Activated CD4-positive, alpha-beta T cell treated with anti-CD3 and anti-CD28 coated beads for 36 hours (primary cell): ENCODE measurements around the gene GZMM. TPM values are rescaled to one million over a fixed set of nuclear protein-coding genes. Genes with fewer than 3 reads are reported as not detected.

ENCODE experiments used
- ATAC-seq: fragments of 200-7000 bp; cut with Tn5 transposase; one replicate; pipeline ENCODE4 v1.10.0; 2021; ENCODE audit warnings: mild to moderate bottlenecking, moderate library complexity
- CTCF ChIA-PET: fragments of 350-600 bp; sonication (Branson Sonifier 250); formaldehyde crosslinking; loops from one replicate; lab custom pipeline; 2021; ENCODE audit warnings: antibody characterized with exemption; lab: Charles Lee
- POLR2A ChIA-PET: fragments of 350-600 bp; sonication (Branson Sonifier 250); formaldehyde crosslinking; loops from one replicate; lab custom pipeline; 2021; ENCODE audit warnings: antibody characterized with exemption, inconsistent platforms; lab: Charles Lee
- DNase-seq: peaks from one replicate; pipeline ENCODE4 v3.0.0-alpha.2; 2020
- H3K27ac Mint-ChIP-seq: one replicate; pipeline ENCODE4 v1.8.0; 2021; ENCODE audit warnings: mixed read lengths
- H3K27me3 Mint-ChIP-seq: one replicate; pipeline ENCODE4 v1.8.0; 2021; ENCODE audit warnings: mixed read lengths
- H3K36me3 Mint-ChIP-seq: one replicate; pipeline ENCODE4 v1.8.0; 2021; ENCODE audit warnings: low read depth, mixed read lengths
- H3K4me1 Mint-ChIP-seq: one replicate; pipeline ENCODE4 v1.8.0; 2021; ENCODE audit warnings: mixed read lengths
- H3K4me3 Mint-ChIP-seq: one replicate; pipeline ENCODE4 v1.8.0; 2021; ENCODE audit warnings: mild to moderate bottlenecking, moderate library complexity, mixed read lengths
- H3K9me3 Mint-ChIP-seq: one replicate; pipeline ENCODE4 v1.8.0; 2021; ENCODE audit warnings: low read depth, mixed read lengths
- intact Hi-C, 2 experiments: fragments of 100-400 bp; cut with DNase I in 1 of 2; cut with micrococcal nuclease in 1 of 2; formaldehyde crosslinking; loops; one replicate each; pipeline versions ENCODE4 v1.14.2 to v1.15.1; 2022 to 2024; cut with DNase I, micrococcal nuclease
- total RNA-seq, 2 experiments: library from RNA; stranded (reverse); gene quantifications; one replicate each; pipeline ENCODE4 v1.2.3, GENCODE V29; 2021

GZMM gene
- total RNA-seq: 10 to 100 TPM; 22.5 to 25.3 TPM

DNA sequence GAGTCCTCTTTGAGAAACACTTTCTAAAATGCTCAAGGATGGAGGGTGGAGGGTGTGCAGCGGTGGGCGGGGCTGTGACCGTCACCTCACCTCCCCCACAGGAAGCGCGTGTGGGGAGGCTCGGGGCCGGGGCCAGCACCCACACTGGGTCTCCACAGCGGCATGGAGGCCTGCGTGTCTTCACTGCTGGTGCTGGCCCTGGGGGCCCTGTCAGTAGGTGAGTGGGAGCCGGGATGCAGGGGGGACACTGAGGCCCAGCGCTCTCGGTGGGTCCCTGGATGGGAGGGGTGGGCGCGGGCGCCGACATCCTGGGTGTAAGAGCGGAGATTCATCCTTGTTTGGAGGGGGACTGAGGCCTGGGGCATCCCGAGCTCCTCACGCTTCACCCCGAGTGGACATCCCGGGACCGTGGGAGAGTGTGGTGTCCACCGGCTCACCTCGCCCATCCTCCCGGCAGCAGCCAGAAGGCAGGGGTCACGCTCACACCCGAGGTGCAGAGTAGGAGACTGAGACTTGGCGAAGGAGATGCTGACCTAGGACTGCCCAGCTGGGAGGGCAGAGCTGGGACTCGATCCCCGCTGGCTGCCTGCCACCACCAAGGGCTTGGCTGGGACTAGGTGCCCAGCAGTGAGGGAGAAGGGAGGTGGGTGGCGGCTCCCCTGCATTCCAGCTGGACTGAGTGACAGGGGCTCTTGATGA is at the start of gene GZMM:
GZMM (plus strand) TSS at position 144 of the 699 bp plus-strand sequence; CDS start at position 163, 19 bp downstream.
- Mint-ChIP-seq H3K4me3 (peak within 1 kb of the TSS; percentile 73), H3K27me3 (no peaks in the 10 kb centered on the region), H3K27ac (peak within 1 kb of the TSS; percentile 86), H3K4me1 (peaks cover 20% of the 10 kb centered on the region), H3K9me3 (no peaks in the 10 kb centered on the region), H3K36me3 (peaks cover 10% of the 10 kb centered on the region)
- POLR2A ChIA-PET: no interaction called here
- intact Hi-C loops: loop anchor here in 1 of 2 experiments (1.0 kb wide), 1 partner anchor 28 kb away; the partner anchor contains the start of gene BSG
- CTCF ChIA-PET: interaction anchor here (0.6 kb wide), 1 partner anchor 58 kb away, joined by 4 read pairs; no protein-coding TSS in a partner anchor
- ATAC-seq (peak; percentile 96), DNase-seq (peak; percentile 84)

DNA sequence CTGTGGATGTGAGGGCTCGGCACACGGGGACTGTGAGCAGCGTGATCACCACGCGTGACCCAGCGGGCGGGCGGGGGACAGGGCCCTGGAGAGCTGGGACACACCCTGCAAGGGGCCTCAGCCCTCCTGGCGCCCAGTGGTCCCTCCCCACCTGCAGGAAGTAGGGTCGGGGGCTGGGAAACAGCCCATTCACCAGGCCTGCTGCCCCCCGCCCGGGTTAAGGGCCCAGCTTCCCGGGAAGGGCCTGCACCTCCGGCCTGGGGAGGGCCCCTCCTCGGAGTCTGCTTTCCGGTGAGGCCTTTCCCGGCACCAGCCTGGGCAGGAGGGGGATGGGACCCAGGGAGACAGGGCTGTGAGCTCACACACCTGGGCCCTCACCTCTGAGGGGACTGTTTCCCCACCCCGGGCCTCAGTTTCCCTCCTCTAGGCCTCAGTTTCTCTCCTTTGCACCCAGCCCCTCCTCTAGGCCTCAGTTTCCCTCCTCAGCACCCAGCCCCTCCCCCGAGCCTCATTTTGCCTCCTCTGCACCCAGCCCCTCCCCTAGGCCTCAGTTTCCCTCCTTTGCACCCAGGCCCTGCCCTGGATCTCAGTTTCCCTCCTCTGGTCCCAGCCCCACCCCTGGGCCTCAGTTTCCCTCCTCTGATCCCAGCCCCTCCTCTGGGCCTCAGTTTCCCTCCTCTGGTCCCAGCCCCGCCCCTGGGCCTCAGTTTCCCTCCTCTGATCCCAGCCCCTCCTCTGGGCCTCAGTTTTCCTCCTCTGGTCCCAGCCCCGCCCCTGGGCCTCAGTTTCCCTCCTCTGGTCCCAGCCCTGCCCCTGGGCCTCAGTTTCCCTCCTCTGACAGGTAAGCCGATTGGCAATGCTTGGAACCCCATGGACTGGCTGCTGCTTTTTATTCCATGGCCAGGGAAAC is 49.4 kb upstream of the GZMM start:
- Mint-ChIP-seq H3K27ac (no peak overlapping the region), H3K36me3 (no peaks in the 10 kb centered on the region), H3K4me3 (no peak overlapping the region), H3K27me3 (peaks cover 12% of the 10 kb centered on the region), H3K9me3 (no peaks in the 10 kb centered on the region), H3K4me1 (peaks cover 2% of the 10 kb centered on the region)
- DNase-seq (no peak), ATAC-seq (no peak)
- POLR2A ChIA-PET: no interaction called here
- CTCF ChIA-PET: interaction anchor here (2.2 to 3.1 kb wide), 2 partner anchors 12 to 17 kb away, joined by 14 to 18 read pairs; partner anchors contain the start of gene TPGS1
- intact Hi-C loops: no loop called here

DNA sequence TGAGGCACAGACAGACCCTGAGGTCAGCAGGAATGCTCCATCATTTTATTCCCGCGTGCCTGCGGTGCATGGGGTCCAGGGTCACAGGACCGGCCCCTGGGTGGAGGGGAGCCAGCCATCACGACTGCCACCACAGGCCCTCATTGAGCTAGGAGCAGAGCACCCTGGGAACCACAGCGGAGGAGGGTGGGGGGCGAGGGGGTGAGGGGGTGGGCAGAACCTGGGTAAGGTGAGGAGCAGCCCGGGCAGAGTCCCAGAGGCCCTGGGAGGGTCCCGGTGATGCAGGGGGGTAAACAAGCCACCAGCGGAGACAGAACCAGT is 48.8 kb upstream of the GZMM start:
- Mint-ChIP-seq H3K4me1 (peaks cover 2% of the 10 kb centered on the region), H3K4me3 (no peak overlapping the region), H3K27me3 (peaks cover 13% of the 10 kb centered on the region), H3K36me3 (no peaks in the 10 kb centered on the region), H3K27ac (no peak overlapping the region), H3K9me3 (no peaks in the 10 kb centered on the region)
- ChIA-PET CTCF (interaction anchor here (0.7 to 3.1 kb wide), 5 partner anchors 9 to 117 kb away, joined by 3 to 18 read pairs (median 7); partner anchors contain the start of gene TPGS1), POLR2A (interaction anchor here (1.2 kb wide), 1 partner anchor 11 kb away, joined by 4 read pairs; no protein-coding TSS in a partner anchor)
- intact Hi-C loops: no loop called here
- DNase-seq: no peak
- no peak for ATAC-seq

DNA sequence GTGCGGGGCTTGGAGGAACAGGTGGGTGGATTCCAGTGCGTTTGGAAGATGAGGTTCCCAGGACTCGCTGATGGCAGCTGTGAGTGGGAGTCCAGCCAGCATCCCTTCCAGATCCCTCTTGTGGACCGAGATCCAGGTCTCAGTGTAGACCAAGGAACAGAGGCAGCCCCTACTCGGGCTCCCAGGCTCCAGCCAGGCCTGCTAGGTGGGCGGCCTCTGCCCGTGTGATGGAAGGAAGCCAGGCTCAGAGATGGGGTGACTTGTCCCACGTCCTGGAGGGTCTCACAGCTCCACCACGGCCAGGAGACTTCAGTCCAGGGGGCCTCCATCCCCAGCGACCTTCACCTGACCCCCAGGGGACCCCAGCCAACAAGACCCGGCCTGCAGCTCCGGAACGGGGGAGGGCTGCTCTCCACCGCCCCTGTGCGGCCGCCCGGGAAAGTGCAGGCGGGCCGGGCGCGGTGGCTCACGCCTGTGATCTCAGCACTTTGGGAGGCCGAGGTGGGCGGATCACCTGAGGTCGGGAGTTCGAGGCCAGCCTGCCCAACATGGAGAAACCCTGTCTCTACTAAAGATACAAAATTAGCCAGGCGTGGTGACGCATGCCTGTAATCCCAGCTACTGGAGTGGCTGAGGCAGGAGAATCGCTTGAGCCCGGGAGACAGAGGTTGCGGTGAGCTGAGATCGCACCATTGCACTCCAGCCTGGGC is 48.3 kb upstream of the GZMM start:
- peaks cover 2% of the 10 kb centered on the region for H3K4me1 Mint-ChIP-seq
- no peak overlapping the region for H3K4me3 Mint-ChIP-seq
- no peak overlapping the region for H3K27ac Mint-ChIP-seq
- no peaks in the 10 kb centered on the region for H3K9me3 Mint-ChIP-seq
- peak; percentile 36 for ATAC-seq
- intact Hi-C loops: no loop called here
- DNase-seq: peak; percentile 77
- ChIA-PET POLR2A (interaction anchor here (1.2 kb wide), 1 partner anchor 11 kb away, joined by 4 read pairs; no protein-coding TSS in a partner anchor), CTCF (interaction anchor here (0.7 to 3.1 kb wide), 5 partner anchors 9 to 118 kb away, joined by 3 to 18 read pairs (median 7); partner anchors contain the start of gene TPGS1)
- peaks cover 13% of the 10 kb centered on the region for H3K27me3 Mint-ChIP-seq
- no peaks in the 10 kb centered on the region for H3K36me3 Mint-ChIP-seq

DNA sequence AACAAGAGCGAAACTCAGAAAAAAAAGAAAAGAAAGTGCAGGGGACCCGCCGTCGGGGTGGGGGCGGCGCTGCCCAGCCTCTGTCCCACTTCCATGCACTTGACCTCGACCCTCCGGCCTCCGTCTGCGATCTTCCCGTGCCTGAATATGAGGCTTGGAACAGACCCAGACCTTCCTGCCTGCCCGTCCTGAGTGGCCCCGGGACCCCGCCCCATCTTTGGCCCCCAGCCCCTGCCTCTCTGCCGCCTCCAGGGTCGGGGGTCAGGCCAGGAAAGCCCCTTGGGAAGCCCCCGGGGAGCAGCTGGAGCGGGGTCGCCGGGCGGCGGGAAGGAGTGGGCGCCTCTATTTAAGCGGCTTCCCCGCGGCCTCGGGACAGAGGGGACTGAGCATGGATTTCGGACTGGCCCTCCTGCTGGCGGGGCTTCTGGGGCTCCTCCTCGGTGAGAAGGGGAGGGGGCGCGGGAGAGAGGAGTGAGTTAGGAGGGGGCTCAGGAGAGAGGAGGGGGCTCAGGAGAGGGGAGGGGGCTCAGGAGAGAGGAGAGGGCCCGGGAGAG is 47.7 kb upstream of the GZMM start, which contains the start of gene MADCAM1:
MADCAM1 (plus strand) TSS at position 375 of the 554 bp plus-strand sequence; CDS start at position 389, 14 bp downstream.
- peaks cover 13% of the 10 kb centered on the region for H3K27me3 Mint-ChIP-seq
- ChIA-PET POLR2A (interaction anchor here (1.2 kb wide), 1 partner anchor 10 kb away, joined by 4 read pairs; no protein-coding TSS in a partner anchor), CTCF (interaction anchor here (1.0 to 3.1 kb wide), 3 partner anchors 8 to 15 kb away, joined by 7 to 18 read pairs (median 14); partner anchors contain the start of gene TPGS1)
- no peaks in the 10 kb centered on the region for H3K9me3 Mint-ChIP-seq
- intact Hi-C loops: no loop called here
- H3K4me1 Mint-ChIP-seq: peaks cover 2% of the 10 kb centered on the region
- no peak for DNase-seq
- H3K27ac Mint-ChIP-seq: no peak within 1 kb of the TSS
- no peak within 1 kb of the TSS for H3K4me3 Mint-ChIP-seq
- ATAC-seq: no peak
- no peaks in the 10 kb centered on the region for H3K36me3 Mint-ChIP-seq

DNA sequence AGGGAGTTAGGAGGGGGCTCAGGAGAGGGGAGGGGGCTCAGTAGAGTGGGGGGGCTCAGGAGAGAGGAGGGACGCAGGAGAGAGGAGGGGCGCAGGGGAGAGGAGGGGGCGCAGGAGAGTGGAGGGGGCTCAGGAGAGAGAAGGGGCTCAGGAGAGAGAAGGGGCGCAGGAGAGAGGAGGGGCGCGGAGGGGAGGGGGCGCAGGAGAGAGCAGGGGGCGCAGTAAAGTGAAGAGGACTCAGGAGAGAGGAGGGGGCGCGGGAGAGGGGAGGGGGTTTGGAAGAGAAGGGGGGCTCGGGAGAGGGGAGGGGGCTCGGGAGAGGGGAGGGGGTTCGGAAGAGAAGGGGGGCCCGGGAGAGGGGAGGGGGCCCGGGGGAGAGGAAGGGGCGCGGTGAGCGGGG is 46.9 kb upstream of the GZMM start:
- Mint-ChIP-seq H3K36me3 (no peaks in the 10 kb centered on the region), H3K27me3 (peaks cover 13% of the 10 kb centered on the region), H3K9me3 (no peaks in the 10 kb centered on the region), H3K27ac (no peak overlapping the region), H3K4me3 (no peak overlapping the region), H3K4me1 (peaks cover 2% of the 10 kb centered on the region)
- intact Hi-C loops: no loop called here
- no peak for DNase-seq
- POLR2A ChIA-PET: no interaction called here
- no peak for ATAC-seq
- CTCF ChIA-PET: no interaction called here

DNA sequence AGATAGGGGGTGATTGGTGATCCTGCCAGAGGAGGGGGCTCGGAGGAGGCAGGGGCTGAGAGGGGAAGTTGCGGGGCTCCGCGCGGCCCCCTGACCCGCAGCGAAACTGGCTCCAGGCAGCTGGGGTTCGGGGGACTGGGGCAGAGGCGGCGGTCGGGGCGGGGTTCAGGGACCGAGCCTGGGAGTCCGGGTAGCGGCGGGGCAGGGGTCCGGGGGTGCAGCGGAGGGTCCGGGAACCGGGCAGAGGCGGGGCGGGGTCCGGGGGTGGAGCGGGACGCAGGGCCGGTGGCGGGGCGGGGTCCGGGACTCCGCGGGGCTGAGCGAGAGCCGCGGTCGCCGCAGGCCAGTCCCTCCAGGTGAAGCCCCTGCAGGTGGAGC is 46.4 kb upstream of the GZMM start:
- POLR2A ChIA-PET: interaction anchor here (0.9 kb wide), 1 partner anchor 9 kb away, joined by 4 read pairs; no protein-coding TSS in a partner anchor
- CTCF ChIA-PET: interaction anchor here (1.3 kb wide), 1 partner anchor 13 kb away, joined by 7 read pairs; no protein-coding TSS in a partner anchor
- H3K4me1 Mint-ChIP-seq: peaks cover 3% of the 10 kb centered on the region
- no peaks in the 10 kb centered on the region for H3K9me3 Mint-ChIP-seq
- peaks cover 13% of the 10 kb centered on the region for H3K27me3 Mint-ChIP-seq
- intact Hi-C loops: no loop called here
- no peak overlapping the region for H3K27ac Mint-ChIP-seq
- no peak for DNase-seq
- ATAC-seq: no peak
- no peaks in the 10 kb centered on the region for H3K36me3 Mint-ChIP-seq
- H3K4me3 Mint-ChIP-seq: no peak overlapping the region

DNA sequence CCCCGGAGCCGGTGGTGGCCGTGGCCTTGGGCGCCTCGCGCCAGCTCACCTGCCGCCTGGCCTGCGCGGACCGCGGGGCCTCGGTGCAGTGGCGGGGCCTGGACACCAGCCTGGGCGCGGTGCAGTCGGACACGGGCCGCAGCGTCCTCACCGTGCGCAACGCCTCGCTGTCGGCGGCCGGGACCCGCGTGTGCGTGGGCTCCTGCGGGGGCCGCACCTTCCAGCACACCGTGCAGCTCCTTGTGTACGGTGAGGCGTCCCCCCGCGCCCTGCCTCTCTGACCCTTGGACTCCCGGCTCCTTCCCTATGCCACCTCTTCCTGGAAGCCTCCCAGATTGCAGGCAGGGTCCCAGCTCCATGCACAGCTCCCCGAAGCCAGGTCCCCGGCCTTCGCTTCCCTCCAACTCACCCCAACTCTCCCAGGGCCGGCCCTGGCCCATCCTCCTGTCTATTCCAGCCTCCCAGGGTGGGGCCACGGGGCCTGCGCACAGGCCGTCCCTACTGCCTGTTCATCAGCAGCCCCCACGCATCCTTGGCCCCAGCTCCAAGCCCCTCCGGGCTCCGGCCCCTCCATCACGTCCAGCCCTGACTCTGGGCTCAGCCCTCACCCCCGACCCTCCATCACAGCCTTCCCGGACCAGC is 45.9 kb upstream of the GZMM start:
- intact Hi-C loops: no loop called here
- Mint-ChIP-seq H3K4me1 (peaks cover 8% of the 10 kb centered on the region), H3K36me3 (no peaks in the 10 kb centered on the region), H3K9me3 (no peaks in the 10 kb centered on the region), H3K4me3 (no peak overlapping the region), H3K27ac (no peak overlapping the region), H3K27me3 (peaks cover 13% of the 10 kb centered on the region)
- ChIA-PET CTCF (interaction anchor here (1.3 kb wide), 1 partner anchor 13 kb away, joined by 7 read pairs; no protein-coding TSS in a partner anchor), POLR2A (interaction anchor here (0.9 kb wide), 1 partner anchor 9 kb away, joined by 4 read pairs; no protein-coding TSS in a partner anchor)
- DNase-seq (no peak), ATAC-seq (no peak)

DNA sequence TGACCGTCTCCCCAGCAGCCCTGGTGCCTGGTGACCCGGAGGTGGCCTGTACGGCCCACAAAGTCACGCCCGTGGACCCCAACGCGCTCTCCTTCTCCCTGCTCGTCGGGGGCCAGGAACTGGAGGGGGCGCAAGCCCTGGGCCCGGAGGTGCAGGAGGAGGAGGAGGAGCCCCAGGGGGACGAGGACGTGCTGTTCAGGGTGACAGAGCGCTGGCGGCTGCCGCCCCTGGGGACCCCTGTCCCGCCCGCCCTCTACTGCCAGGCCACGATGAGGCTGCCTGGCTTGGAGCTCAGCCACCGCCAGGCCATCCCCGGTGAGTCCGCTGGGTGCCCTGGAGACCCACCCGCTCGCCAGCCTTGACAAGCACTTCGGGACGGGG is 45.4 kb upstream of the GZMM start:
- CTCF ChIA-PET: interaction anchor here (1.3 kb wide), 1 partner anchor 12 kb away, joined by 7 read pairs; no protein-coding TSS in a partner anchor
- no peak for DNase-seq
- H3K27me3 Mint-ChIP-seq: peaks cover 13% of the 10 kb centered on the region
- H3K9me3 Mint-ChIP-seq: no peaks in the 10 kb centered on the region
- POLR2A ChIA-PET: no interaction called here
- intact Hi-C loops: no loop called here
- no peak overlapping the region for H3K27ac Mint-ChIP-seq
- H3K4me3 Mint-ChIP-seq: no peak overlapping the region
- ATAC-seq: no peak
- no peaks in the 10 kb centered on the region for H3K36me3 Mint-ChIP-seq
- H3K4me1 Mint-ChIP-seq: peaks cover 8% of the 10 kb centered on the region

DNA sequence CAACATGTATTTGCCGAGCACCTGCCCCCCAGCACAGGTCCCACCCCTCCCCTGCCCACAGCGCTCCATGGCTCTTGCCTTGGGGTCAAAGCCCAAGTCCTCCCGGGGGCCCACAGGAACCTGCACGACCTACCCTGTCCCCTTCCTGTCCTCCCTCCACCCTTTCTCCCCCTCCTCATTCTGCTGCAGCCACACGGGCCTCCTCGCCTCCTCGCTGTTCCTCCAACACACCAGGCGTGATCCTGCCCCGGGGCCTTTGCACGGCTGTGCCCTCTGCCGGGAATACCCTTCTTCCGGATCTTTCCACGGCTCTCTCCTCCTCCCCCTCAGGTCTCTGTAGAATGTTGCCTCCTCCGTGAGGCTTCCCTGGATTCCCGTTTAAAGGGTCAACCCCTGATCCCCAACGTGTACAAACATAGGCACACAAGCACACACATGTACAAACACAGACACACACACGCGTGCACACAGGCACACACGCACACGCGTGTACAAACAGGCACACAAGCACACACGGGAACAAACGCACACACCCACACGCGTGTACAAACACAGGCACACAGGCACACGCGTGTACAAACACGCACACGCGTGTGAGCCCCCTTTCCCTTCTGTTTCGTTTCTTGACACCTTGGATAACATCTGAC is 44.8 kb upstream of the GZMM start:
- intact Hi-C loops: no loop called here
- peaks cover 8% of the 10 kb centered on the region for H3K4me1 Mint-ChIP-seq
- ChIA-PET CTCF (no interaction called here), POLR2A (no interaction called here)
- no peak for DNase-seq
- H3K36me3 Mint-ChIP-seq: no peaks in the 10 kb centered on the region
- H3K27me3 Mint-ChIP-seq: peaks cover 13% of the 10 kb centered on the region
- ATAC-seq: no peak
- H3K4me3 Mint-ChIP-seq: no peak overlapping the region
- no peak overlapping the region for H3K27ac Mint-ChIP-seq
- no peaks in the 10 kb centered on the region for H3K9me3 Mint-ChIP-seq
